ENCODE results near the gene SH3BP5L. TPM values are rescaled to one million over a fixed set of nuclear protein-coding genes. Genes with fewer than 3 reads are reported as not detected.

The SH3BP5L gene
- total RNA-seq, 1 donor from 2014 or later: 29.0 TPM

DNA sequence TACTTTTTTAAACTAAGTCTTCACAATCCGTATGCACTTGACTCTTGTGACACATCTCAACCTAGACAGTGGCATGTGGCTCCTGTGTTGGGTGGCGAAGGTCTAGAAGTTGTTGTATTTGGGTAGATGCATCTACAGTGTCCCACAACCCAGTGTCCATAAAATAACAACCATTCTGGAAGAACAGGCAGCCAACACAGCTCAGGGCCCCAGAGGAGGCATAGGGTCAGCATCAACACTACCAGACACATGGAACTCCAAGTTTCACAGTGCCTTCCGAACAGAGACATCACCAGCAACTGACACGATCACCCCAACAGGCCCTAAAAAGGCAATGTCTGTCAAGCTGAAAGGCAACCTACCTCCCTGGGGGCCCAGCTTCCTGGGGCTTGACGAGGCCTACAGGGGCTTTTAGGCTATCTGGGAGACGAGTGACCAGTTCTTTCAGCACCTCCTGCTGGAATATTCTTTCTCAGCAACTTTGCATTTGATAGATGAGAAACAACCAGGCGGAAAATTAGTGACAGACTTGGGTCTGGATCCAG, 5.6 kb downstream of the SH3BP5L start:
- peaks cover 41% of the 10 kb centered on the region for H3K36me3 Mint-ChIP-seq (ENCODE audit: low read depth)
- DNase-seq (ENCODE audit: low spot score): no peak
- H3K4me3 Mint-ChIP-seq: no peak overlapping the region
- intact Hi-C loops (cut with micrococcal nuclease): no loop called here
- H3K27ac Mint-ChIP-seq: peak overlapping the region; percentile 45
- H3K27me3 Mint-ChIP-seq (ENCODE audit: insufficient read depth): no peaks in the 10 kb centered on the region
- peaks cover 80% of the 10 kb centered on the region for H3K4me1 Mint-ChIP-seq (ENCODE audit: low read depth)
- no peaks in the 10 kb centered on the region for H3K9me3 Mint-ChIP-seq

DNA sequence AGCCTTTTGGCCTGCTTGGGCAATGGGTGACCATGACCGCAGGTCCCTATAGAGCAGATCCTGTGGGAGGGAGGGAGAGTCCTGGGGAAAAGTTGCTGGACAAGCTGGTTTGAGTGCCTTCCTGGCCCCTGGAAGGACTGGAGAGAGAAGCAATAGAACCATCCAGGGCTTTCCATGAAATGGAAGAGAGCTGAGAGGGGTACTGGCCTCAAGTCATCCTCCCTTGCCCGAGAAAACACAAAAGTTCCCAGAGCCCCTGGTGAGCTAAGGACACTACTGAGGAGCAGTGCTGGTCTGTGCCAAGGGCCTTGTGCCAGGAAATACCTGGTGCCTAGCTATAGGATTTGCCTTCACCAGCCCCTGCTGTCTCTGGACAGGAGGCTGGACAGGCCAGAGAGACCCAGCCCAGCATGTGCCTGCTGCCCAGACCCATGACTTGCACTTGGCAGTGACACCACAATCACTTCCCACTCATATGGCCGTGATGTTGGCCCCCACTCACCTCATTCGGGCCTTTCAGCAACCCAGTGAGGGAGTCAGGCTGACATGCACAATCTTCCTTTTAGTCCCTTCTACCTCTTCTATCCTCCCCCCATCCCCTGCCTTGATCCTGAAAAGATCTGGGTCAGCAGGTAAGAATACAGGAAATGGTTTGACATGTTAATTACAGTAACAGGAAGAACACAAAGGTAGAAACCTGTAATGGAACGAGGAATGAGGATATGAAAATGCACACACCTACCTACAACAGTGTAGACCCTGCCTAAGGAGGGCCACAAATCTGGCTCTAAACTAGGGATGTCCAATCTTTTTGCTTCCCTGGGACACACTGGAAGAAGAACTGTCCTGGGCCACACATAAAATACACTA, 7.0 kb downstream of the SH3BP5L start:
- Mint-ChIP-seq H3K4me1 (ENCODE audit: low read depth) (peaks cover 69% of the 10 kb centered on the region), H3K36me3 (ENCODE audit: low read depth) (peaks cover 40% of the 10 kb centered on the region), H3K4me3 (no peak overlapping the region), H3K27me3 (ENCODE audit: insufficient read depth) (no peaks in the 10 kb centered on the region), H3K27ac (peak overlapping the region; percentile 56), H3K9me3 (no peaks in the 10 kb centered on the region)
- intact Hi-C loops (cut with micrococcal nuclease): no loop called here
- DNase-seq (ENCODE audit: low spot score): no peak

DNA sequence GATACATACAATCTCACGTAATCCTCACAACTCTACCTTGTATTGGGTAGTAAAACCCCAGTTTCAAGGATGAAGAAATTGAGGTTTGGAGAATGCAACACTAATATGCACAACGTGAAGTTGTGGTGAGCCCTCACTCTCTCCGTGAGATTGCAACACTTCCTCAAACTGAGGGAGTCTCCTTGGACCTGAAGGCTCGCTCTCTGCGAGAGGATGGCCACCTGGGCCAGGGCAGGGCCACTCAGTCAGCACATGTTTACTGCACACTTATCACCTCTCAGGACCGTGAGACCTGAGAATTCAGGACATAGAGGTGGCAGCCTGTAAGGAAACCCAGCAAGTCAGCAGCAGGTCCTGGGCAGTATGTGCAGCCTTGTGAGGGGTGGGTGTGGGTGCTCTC, 8.7 kb downstream of the SH3BP5L start:
- Mint-ChIP-seq H3K4me1 (ENCODE audit: low read depth) (peaks cover 56% of the 10 kb centered on the region), H3K27ac (peak overlapping the region; percentile 59), H3K9me3 (no peaks in the 10 kb centered on the region), H3K27me3 (ENCODE audit: insufficient read depth) (no peaks in the 10 kb centered on the region), H3K4me3 (no peak overlapping the region), H3K36me3 (ENCODE audit: low read depth) (peaks cover 43% of the 10 kb centered on the region)
- intact Hi-C loops (cut with micrococcal nuclease): no loop called here
- DNase-seq (ENCODE audit: low spot score): no peak

DNA sequence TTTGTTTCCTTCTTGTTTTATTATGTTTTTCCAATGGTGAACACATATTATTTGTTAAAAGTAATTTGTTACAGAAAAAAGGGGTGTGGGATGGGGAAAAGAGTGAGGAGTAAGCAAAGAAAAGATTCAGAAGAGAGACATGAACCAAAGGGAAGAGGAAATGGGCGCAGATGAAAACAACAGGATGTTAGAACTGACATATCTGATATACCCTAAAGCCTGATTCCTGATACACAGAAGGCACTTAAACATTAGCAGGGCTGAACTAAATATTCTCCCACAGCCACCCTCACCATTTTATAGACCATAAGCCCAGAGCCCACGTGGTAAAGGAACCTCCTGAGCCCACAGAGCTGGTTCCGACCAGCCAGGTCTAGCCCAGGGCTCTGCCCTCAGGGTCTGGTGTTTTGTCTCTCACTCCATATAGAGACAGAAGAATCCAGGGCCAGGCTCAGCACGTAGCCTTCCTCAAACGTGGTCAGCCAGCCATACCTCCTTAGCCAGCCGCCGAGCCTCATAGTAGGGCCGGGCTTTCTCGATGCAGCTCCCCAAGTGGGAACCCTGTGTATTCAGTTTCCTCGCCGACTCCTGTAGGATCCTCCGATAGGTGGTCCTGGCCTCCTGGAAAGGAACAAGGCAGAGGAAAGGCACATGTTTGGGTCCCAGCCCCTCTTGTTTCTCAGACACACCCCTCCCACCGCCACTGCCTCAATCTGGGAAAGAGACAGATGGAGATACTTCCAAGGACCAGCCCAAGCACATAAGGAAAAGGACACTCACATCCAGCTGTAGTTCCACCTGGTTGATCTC, 9.5 kb downstream of the SH3BP5L start:
- DNase-seq (ENCODE audit: low spot score): no peak
- H3K36me3 Mint-ChIP-seq (ENCODE audit: low read depth): peaks cover 45% of the 10 kb centered on the region
- peak overlapping the region; percentile 44 for H3K27ac Mint-ChIP-seq
- H3K4me3 Mint-ChIP-seq: no peak overlapping the region
- peaks cover 47% of the 10 kb centered on the region for H3K4me1 Mint-ChIP-seq (ENCODE audit: low read depth)
- intact Hi-C loops (cut with micrococcal nuclease): no loop called here
- no peaks in the 10 kb centered on the region for H3K27me3 Mint-ChIP-seq (ENCODE audit: insufficient read depth)
- no peaks in the 10 kb centered on the region for H3K9me3 Mint-ChIP-seq

DNA sequence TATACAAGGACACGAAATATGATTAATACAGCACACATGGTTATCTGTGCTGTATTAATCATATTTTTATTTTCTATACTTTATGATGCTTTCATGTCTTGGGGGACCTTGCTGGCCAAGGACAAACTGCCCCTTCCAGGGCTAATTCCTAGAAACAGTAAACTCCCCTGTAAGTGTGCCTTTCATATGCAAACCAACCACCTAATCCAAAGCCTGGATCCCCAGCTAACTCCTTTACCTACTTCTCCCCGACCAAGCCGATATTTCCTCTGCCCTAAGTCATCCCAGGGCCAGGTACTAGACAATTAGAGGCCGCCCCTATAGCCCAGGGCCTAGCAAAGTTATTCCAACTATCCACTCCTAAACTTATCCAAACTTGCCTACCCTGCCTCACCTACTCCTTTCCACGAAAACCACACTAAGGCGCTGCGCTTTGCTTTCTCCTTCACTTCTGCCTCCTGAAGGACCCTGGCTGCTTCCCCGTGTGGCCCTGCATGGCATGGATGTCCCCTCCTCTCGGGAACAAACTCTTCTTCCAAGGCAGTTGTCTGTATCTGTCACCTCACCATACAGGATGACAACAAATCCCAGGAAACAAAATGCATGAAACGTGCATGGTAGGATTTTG, 10.2 kb downstream of the SH3BP5L start:
- peaks cover 43% of the 10 kb centered on the region for H3K36me3 Mint-ChIP-seq (ENCODE audit: low read depth)
- no peak for DNase-seq (ENCODE audit: low spot score)
- no peak overlapping the region for H3K4me3 Mint-ChIP-seq
- peaks cover 41% of the 10 kb centered on the region for H3K4me1 Mint-ChIP-seq (ENCODE audit: low read depth)
- H3K27ac Mint-ChIP-seq: peak overlapping the region; percentile 44
- H3K9me3 Mint-ChIP-seq: no peaks in the 10 kb centered on the region
- intact Hi-C loops (cut with micrococcal nuclease): no loop called here
- no peaks in the 10 kb centered on the region for H3K27me3 Mint-ChIP-seq (ENCODE audit: insufficient read depth)

DNA sequence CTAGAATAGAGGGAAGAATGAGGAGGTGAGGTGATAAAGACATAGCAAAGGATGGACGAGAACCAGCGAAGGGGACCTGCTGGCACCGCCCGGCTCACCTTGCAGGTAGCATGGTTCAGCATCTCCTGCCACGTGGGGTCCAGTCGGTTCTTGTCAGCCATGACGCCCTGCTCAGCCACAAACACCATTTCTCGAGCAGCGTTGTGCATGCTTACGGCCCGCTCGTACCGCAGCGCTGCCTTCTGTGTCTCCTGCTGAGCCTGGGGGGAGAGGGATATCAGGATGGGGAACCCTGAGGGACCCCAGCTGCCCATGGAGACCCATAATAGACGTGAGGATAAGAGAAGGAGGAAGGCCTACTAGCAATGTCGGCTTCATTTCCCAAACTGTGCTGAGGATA, 11.4 kb downstream of the SH3BP5L start:
- Mint-ChIP-seq H3K4me3 (no peak overlapping the region), H3K9me3 (no peaks in the 10 kb centered on the region), H3K27ac (no peak overlapping the region), H3K36me3 (ENCODE audit: low read depth) (peaks cover 37% of the 10 kb centered on the region), H3K4me1 (ENCODE audit: low read depth) (peaks cover 33% of the 10 kb centered on the region), H3K27me3 (ENCODE audit: insufficient read depth) (no peaks in the 10 kb centered on the region)
- DNase-seq (ENCODE audit: low spot score): no peak
- intact Hi-C loops (cut with micrococcal nuclease): no loop called here

DNA sequence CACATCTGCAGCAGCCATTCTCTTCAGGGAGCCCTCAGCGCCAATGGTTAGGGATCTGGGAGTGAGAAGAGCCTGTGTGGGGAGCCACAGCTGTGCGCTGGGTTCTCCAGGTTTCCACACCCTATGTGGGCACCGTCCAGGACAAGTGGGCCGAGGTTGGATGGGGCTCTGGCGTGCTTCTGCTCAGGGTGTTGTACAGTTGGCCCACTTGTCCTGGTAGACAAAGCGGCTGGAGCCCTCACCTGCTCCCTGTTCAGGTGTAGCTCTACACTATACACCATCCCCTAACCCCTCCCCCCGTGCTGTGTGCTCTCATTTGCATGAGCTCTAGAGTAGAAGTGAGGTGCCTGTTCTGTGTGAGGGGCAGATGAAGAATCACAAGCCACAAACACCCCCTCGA, 12.2 kb downstream of the SH3BP5L start:
- no peak overlapping the region for H3K27ac Mint-ChIP-seq
- intact Hi-C loops (cut with micrococcal nuclease): no loop called here
- no peaks in the 10 kb centered on the region for H3K9me3 Mint-ChIP-seq
- H3K36me3 Mint-ChIP-seq (ENCODE audit: low read depth): peaks cover 33% of the 10 kb centered on the region
- no peaks in the 10 kb centered on the region for H3K27me3 Mint-ChIP-seq (ENCODE audit: insufficient read depth)
- H3K4me1 Mint-ChIP-seq (ENCODE audit: low read depth): peaks cover 27% of the 10 kb centered on the region
- no peak overlapping the region for H3K4me3 Mint-ChIP-seq
- DNase-seq (ENCODE audit: low spot score): no peak

DNA sequence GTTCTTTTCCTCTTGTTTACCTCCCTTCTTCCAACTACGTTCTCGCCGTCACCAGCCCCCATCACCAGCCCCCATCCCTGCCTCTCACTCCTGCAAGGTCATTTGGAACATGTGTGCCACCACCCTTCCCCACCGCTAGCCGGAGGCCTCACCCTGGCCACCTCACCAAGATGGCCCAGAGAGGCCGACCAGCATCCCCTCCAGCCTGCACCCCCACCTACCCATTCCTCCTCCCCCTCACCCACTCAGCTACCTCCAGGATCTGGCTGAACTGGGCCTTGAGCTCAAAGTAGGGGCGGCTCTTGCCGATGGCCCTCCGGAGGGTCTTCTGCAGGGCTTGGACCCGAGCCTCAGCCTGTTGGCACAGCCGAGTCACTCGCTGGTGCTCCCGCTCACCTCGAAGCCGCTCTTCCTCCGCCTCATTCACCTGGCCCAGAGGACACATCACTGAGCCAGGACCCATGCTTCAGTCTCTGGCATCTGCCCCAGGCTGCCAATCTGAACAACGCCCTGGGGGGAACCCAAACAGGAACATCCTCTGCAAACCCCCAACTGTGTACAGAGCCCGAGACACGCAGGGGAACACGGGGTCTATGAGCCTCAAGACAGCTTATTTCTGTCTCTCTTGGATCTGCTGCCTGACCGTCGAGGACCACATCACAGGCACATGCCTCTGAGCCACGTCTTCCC, 12.8 kb downstream of the SH3BP5L start:
- no peak for DNase-seq (ENCODE audit: low spot score)
- intact Hi-C loops (cut with micrococcal nuclease): no loop called here
- H3K9me3 Mint-ChIP-seq: no peaks in the 10 kb centered on the region
- peaks cover 25% of the 10 kb centered on the region for H3K4me1 Mint-ChIP-seq (ENCODE audit: low read depth)
- no peak overlapping the region for H3K27ac Mint-ChIP-seq
- H3K36me3 Mint-ChIP-seq (ENCODE audit: low read depth): peaks cover 33% of the 10 kb centered on the region
- H3K4me3 Mint-ChIP-seq: no peak overlapping the region
- no peaks in the 10 kb centered on the region for H3K27me3 Mint-ChIP-seq (ENCODE audit: insufficient read depth)

DNA sequence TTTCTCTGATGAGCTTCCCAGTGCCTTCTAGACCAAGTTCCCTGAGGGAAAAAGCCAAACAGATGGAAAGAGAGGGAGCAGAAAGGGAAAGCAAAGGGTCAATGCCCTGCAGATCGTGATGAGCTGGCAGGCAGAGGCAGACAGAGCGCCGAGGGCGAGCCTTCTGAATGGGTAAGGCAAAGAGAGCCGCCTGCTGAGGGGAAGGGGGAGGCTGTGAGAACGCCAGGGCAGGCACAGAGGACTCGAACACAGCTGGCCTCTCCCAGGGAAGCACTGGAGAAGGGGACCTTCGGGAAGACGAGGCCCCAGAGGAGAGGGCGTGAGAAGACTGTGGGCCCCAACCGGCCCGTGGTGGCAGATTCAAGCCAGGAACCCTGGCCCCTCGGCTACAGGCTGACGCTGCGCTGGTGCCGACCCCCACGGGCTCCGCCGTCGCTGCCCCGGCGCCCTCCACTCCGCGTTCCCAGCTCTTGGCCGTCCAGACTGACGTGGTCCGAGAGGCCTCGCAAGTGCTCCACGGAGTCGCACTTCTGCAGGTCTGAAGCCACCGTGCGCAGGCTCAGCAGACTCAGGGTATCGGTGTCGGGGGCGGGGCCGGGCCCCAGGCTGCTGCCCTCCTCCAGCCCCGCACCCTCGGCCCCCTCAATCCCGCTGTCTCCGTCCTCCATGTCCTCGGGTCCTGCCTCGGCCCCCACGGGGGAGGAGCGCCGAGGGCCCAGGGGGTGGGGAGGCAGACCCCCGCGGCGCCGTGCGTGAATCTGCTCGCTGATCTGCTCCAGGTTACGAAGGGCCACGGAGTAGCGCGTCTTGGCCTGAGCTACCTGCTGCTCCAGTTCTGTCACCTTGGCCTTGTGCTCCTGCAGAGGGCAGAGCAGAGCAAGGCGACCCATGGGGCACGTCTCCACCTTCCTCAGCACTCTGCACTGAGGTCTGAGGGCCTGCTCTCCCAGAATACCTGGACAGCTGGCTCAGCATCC, 13.9 kb downstream of the SH3BP5L start:
- DNase-seq (ENCODE audit: low spot score): no peak
- no peaks in the 10 kb centered on the region for H3K27me3 Mint-ChIP-seq (ENCODE audit: insufficient read depth)
- H3K9me3 Mint-ChIP-seq: no peaks in the 10 kb centered on the region
- H3K27ac Mint-ChIP-seq: no peak overlapping the region
- no peak overlapping the region for H3K4me3 Mint-ChIP-seq
- intact Hi-C loops (cut with micrococcal nuclease): no loop called here
- H3K4me1 Mint-ChIP-seq (ENCODE audit: low read depth): peaks cover 14% of the 10 kb centered on the region
- H3K36me3 Mint-ChIP-seq (ENCODE audit: low read depth): peaks cover 30% of the 10 kb centered on the region

DNA sequence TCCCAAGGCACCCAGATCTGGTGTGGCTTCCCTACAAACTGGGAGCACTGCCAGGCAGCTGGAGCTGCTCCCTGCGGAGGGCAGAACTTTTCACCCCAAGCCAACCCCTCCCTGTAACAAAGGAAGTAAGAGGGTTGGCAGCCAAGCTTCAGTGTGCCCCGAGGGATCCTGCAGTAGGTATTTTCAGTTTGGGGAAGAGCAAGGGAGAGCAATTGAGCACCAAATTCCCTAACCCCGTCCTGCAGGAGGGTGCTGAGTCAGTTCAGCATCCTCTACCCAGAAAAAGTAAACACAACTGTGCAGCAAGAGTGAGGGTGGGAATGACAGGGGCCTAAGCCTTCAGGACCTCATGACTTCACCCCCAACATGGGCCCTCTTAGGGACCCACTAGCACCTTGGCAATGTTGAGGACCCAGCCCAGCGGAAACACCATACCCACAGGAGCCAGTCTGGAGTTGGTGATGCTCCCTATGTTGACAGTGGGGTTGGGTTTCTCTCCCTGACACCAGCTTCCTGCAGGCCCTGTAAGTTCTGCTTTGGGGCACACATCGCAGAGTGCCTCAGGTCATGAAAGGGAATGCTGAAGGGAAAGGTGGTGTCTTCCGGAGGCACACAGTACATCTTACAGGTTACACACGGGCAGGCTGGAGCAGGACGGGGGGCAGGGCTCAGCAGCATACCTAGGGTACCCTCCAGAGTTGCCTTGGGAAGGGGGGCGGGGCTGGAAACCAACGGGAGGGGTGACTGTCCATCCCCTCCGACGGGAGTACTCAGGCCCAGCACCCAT, 14.8 kb downstream of the SH3BP5L start:
- Mint-ChIP-seq H3K4me3 (no peak overlapping the region), H3K27ac (no peak overlapping the region), H3K27me3 (ENCODE audit: insufficient read depth) (no peaks in the 10 kb centered on the region), H3K4me1 (ENCODE audit: low read depth) (peaks cover 5% of the 10 kb centered on the region), H3K9me3 (no peaks in the 10 kb centered on the region), H3K36me3 (ENCODE audit: low read depth) (peaks cover 30% of the 10 kb centered on the region)
- no peak for DNase-seq (ENCODE audit: low spot score)
- intact Hi-C loops (cut with micrococcal nuclease): no loop called here

Data from activated T-helper 1 cell treated with anti-CD3 and anti-CD28 coated beads, Interleukin-12 subunit alpha, Interleukin-12 subunit beta, Interleukin-2, Interleukin-4 antibody, amounts not matched to agents 30 ng/mL and 10 ng/mL and 1 ng/mL, durations not matched to agents 14 hours and 24 hours and 36 hours (primary cell).